ENCODE measurements around the gene CES2. TPM values are rescaled to one million over a fixed set of nuclear protein-coding genes. Genes with fewer than 3 reads are reported as not detected.
"Not testable (repeated sequence)": the region's sequence is repeated elsewhere in the genome, so short reads cannot be mapped to it uniquely, and the experiment has no call there.

Gene CES2
- polyA plus RNA-seq, 1 of the 3 experiments (the other 2 are of a cell fraction) = 33.1 TPM

DNA sequence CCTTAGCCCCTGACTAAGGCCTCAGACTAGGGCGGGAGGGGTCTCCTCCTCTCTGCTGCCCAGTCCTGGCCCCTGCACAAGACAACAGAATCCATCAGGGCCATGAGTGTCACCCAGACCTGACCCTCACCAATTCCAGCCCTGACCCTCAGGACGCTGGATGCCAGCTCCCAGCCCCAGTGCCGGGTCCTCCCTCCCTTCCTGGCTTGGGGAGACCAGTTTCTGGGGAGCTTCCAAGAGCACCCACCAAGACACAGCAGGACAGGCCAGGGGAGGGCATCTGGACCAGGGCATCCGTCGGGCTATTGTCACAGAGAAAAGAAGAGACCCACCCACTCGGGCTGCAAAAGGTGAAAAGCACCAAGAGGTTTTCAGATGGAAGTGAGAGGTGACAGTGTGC lies 38.4 kb downstream of the CES2 start:
- H4K20me1 ChIP-seq (ENCODE audit: insufficient read depth) = no peaks in the 10 kb centered on the region
- TF ChIP-seq SMC3 (IDR thresholded peaks at IDR 0.05; ENCODE audit: low read depth, low read length) = no peak
- no peak for TF ChIP-seq RAD21 (IDR thresholded peaks at IDR 0.05; ENCODE audit: low read length)
- TF ChIP-seq, protein P1, sequence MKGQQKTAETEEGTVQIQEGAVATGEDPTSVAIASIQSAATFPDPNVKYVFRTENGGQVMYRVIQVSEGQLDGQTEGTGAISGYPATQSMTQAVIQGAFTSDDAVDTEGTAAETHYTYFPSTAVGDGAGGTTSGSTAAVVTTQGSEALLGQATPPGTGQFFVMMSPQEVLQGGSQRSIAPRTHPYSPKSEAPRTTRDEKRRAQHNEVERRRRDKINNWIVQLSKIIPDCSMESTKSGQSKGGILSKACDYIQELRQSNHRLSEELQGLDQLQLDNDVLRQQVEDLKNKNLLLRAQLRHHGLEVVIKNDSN (IDR thresholded peaks at IDR 0.05; ENCODE audit: borderline replicate concordance, low read depth) = no peak
- no peak for TF ChIP-seq FOSL2 (IDR thresholded peaks at IDR 0.05; ENCODE audit: borderline replicate concordance, low read depth)
- no peak for TF ChIP-seq CTCF (IDR thresholded peaks at IDR 0.05)
- no peak for TF ChIP-seq ELF1 (IDR thresholded peaks at IDR 0.05)
- no peak for TF ChIP-seq SIN3A (IDR thresholded peaks at IDR 0.05; ENCODE audit: borderline replicate concordance, low read depth, low read length)
- TF ChIP-seq, protein P2, sequence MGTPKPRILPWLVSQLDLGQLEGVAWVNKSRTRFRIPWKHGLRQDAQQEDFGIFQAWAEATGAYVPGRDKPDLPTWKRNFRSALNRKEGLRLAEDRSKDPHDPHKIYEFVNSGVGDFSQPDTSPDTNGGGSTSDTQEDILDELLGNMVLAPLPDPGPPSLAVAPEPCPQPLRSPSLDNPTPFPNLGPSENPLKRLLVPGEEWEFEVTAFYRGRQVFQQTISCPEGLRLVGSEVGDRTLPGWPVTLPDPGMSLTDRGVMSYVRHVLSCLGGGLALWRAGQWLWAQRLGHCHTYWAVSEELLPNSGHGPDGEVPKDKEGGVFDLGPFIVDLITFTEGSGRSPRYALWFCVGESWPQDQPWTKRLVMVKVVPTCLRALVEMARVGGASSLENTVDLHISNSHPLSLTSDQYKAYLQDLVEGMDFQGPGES (IDR thresholded peaks at IDR 0.05; ENCODE audit: low read depth, low read length) = no peak
- no peak for TF ChIP-seq CHD2 (IDR thresholded peaks at IDR 0.05; ENCODE audit: low read length, partially characterized antibody)
- no peak for TF ChIP-seq RCOR1 (IDR thresholded peaks at IDR 0.05; ENCODE audit: low read length)
- TF ChIP-seq EZH2phosphoT487 (IDR thresholded peaks at IDR 0.05; ENCODE audit: borderline replicate concordance, low read depth) = no peak
- no peak for TF ChIP-seq MXI1 (IDR thresholded peaks at IDR 0.05; ENCODE audit: low read depth, low read length)
- no peak for TF ChIP-seq POLR2AphosphoS5 (IDR thresholded peaks at IDR 0.05; ENCODE audit: low read depth, low read length)
- no peak for TF ChIP-seq YY1 (IDR thresholded peaks at IDR 0.05; ENCODE audit: low read depth)
- no peak for TF ChIP-seq USF2 (IDR thresholded peaks at IDR 0.05; ENCODE audit: borderline replicate concordance, low read depth, low read length)
- TF ChIP-seq MEF2A (IDR thresholded peaks at IDR 0.05; ENCODE audit: borderline replicate concordance, low read depth) = no peak
- no peak for TF ChIP-seq RXRA (IDR thresholded peaks at IDR 0.05; ENCODE audit: borderline replicate concordance, low read depth)
- TF ChIP-seq JUND (IDR thresholded peaks at IDR 0.05) = no peak
- TF ChIP-seq FOXJ3 (CRISPR knock-in tag; IDR thresholded peaks at IDR 0.05) = no peak
- TF ChIP-seq, protein P3, sequence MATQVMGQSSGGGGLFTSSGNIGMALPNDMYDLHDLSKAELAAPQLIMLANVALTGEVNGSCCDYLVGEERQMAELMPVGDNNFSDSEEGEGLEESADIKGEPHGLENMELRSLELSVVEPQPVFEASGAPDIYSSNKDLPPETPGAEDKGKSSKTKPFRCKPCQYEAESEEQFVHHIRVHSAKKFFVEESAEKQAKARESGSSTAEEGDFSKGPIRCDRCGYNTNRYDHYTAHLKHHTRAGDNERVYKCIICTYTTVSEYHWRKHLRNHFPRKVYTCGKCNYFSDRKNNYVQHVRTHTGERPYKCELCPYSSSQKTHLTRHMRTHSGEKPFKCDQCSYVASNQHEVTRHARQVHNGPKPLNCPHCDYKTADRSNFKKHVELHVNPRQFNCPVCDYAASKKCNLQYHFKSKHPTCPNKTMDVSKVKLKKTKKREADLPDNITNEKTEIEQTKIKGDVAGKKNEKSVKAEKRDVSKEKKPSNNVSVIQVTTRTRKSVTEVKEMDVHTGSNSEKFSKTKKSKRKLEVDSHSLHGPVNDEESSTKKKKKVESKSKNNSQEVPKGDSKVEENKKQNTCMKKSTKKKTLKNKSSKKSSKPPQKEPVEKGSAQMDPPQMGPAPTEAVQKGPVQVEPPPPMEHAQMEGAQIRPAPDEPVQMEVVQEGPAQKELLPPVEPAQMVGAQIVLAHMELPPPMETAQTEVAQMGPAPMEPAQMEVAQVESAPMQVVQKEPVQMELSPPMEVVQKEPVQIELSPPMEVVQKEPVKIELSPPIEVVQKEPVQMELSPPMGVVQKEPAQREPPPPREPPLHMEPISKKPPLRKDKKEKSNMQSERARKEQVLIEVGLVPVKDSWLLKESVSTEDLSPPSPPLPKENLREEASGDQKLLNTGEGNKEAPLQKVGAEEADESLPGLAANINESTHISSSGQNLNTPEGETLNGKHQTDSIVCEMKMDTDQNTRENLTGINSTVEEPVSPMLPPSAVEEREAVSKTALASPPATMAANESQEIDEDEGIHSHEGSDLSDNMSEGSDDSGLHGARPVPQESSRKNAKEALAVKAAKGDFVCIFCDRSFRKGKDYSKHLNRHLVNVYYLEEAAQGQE (IDR thresholded peaks at IDR 0.05; ENCODE audit: low read depth, low read length) = no peak
- no peaks in the 10 kb centered on the region for H3K9me3 ChIP-seq
- H3K9ac ChIP-seq = no peak overlapping the region
- no peak overlapping the region for H2AFZ ChIP-seq (ENCODE audit: low read depth)
- CTCF ChIA-PET = interaction anchor here (0.6 to 6.9 kb wide), 8 partner anchors 13 to 443 kb away, joined by 3 to 103 read pairs (median 3); partner anchors contain the start of genes B3GNT9, CES3 and ZDHHC1
- no peak overlapping the region for H3K27ac ChIP-seq (ENCODE audit: low read depth in 2 of 2, low read length in 1 of 2)
- no peaks in the 10 kb centered on the region for H3F3A ChIP-seq (replicated peaks; ENCODE audit: insufficient read depth)
- POLR2A ChIA-PET = no interaction called here
- no peak for DNase-seq
- no peaks in the 10 kb centered on the region; a peak in 1 of 4 replicates for H3K4me1 ChIP-seq (ENCODE audit: control insufficient read depth in 1 of 2, insufficient read depth in 2 of 2, low read depth in 1 of 2, low read length in 1 of 2)
- no peaks in the 10 kb centered on the region for H3K79me2 ChIP-seq (ENCODE audit: insufficient read depth)
- no peaks in the 10 kb centered on the region for H3K27me3 ChIP-seq (ENCODE audit: insufficient read depth)
- H3K9me2 ChIP-seq = no peaks in the 10 kb centered on the region
- H3K4me3 ChIP-seq (ENCODE audit: low read depth in 2 of 2, low read length in 1 of 2) = no peak overlapping the region
- H3K36me3 ChIP-seq (replicated peaks in 1 of 2; ENCODE audit: control insufficient read depth in 1 of 2, insufficient read depth in 2 of 2, low read length in 1 of 2) = no peaks in the 10 kb centered on the region
- 64% methylated on average over 3 of the region's 6 CpGs for WGBS (ENCODE audit: low lambda C conversion rate)
- H3K4me2 ChIP-seq = no peak overlapping the region

DNA sequence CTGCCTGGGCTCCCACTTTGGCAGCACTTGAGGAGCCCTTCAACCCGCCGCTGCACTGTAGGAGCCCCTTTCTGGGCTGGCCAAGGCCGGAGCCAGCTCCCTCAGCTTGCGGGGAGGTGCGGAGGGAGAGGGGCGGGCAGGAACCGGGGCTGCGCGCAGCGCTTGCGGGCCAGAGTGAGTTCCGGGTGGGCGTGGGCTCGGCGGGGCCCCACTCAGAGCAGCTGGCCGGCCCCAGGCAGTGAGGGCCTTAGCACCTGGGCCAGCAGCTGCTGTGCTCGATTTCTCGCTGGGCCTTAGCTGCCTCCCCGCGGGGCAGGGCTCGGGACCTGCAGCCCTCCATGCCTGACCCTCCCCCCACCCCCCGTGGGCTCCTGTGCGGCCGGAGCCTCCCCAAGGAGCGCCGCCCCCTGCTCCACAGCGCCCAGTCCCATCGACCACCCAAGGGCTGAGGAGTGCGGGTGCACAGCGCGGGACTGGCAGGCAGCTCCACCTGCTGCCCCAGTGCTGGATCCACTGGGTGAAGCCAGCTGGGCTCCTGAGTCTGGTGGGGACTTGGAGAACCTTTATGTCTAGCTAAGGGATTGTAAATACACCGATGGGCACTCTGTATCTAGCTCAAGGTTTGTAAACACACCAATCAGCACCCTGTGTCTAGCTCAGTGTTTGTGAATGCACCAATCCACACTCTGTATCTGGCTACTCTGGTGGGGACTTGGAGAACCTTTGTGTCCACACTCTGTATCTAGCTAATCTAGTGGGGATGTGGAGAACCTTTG lies 39.0 kb downstream of the CES2 start:
- H3K4me3 ChIP-seq (ENCODE audit: low read depth in 2 of 2, low read length in 1 of 2); H3F3A ChIP-seq (replicated peaks; ENCODE audit: insufficient read depth); H3K9me3 ChIP-seq; H3K36me3 ChIP-seq (replicated peaks in 1 of 2; ENCODE audit: control insufficient read depth in 1 of 2, insufficient read depth in 2 of 2, low read length in 1 of 2); H3K27ac ChIP-seq (ENCODE audit: low read depth in 2 of 2, low read length in 1 of 2); H3K9ac ChIP-seq; H2AFZ ChIP-seq (ENCODE audit: low read depth); DNase-seq; H3K9me2 ChIP-seq; H3K27me3 ChIP-seq (ENCODE audit: insufficient read depth); H3K79me2 ChIP-seq (ENCODE audit: insufficient read depth); H3K4me1 ChIP-seq (ENCODE audit: control insufficient read depth in 1 of 2, insufficient read depth in 2 of 2, low read depth in 1 of 2, low read length in 1 of 2); POLR2A ChIA-PET; H4K20me1 ChIP-seq (ENCODE audit: insufficient read depth); H3K4me2 ChIP-seq: not testable (repeated sequence)
- 90% methylated on average over 15 of the region's 32 CpGs for WGBS (ENCODE audit: low lambda C conversion rate)
- CTCF ChIA-PET = interaction anchor here (0.9 to 6.9 kb wide), 9 partner anchors 9 to 442 kb away, joined by 3 to 103 read pairs (median 3); partner anchors contain the start of genes B3GNT9, CES3 and ZDHHC1

All from SK-N-SH (cell line).